ENCODE data around the gene SLC13A5.
"Not testable (repeated sequence)": the region's sequence is repeated elsewhere in the genome, so short reads cannot be mapped to it uniquely, and the experiment has no call there.

The SLC13A5 gene

DNA sequence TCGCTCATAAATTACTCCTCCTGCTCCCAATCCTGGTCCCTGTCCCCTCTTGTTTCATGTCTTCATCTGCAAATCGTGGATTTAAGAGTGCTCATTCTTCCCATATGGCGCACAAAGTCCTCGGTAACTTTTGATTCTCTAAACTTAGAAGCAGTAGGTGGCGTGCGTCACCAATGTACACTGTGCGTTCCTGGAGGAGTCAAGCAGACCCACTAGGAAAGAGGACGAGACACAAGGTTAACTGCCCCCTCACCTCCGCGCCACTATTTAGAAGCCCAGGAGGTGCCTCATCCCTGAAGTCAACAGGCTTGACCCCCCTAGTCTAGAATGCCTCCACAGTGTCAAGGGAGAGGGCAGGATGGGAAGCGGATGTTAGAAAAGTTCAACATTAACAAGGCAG, 2.9 kb downstream of the SLC13A5 start:
- no peak for DNase-seq

DNA sequence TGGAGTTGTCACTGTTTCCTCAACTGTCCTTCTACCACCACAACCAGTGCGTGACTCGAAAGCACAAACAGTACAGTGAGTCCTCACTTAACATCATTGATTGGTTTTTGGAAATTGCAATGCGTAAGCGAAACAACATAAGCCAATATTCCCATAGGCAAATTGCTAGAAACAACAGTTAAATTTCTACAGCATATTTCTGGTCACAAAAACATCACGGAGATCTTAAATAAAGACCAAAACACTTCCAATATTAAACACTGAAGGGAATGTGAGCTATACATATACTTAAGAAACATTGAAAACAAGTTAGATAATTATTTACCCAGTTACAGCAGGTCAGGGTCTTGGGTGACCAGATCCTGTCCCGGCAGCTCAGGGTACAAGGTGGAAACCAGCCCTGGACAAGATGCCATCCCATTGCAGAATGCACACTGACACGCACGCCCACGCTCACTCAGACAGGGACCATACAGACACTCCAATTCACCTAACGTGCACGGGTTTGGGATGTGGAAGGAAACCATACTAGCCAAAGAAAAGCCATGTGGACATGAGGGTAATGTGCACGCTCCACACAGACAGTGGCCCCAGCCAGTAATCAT, 4.7 kb downstream of the SLC13A5 start:
- DNase-seq: no peak

DNA sequence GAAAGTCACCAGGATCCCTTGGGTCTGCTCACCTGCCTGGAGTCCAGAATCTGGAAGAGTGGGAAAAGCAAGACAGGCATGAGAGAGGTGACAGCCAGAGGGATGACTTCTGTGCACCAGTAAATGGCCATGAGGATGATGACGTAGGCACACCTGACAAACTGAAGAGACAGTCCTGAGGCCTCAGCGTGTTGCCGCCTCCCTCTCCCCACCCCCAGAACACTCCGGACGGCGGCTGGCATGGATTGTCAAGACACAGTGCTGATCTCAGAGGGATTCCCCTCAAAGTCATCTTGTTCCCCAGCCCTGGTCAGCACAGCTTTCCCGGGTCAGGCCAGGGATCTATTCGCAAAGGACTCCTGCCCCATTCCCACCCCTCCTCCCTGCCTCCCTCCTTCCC, 6.2 kb downstream of the SLC13A5 start:
- no peak for DNase-seq

DNA sequence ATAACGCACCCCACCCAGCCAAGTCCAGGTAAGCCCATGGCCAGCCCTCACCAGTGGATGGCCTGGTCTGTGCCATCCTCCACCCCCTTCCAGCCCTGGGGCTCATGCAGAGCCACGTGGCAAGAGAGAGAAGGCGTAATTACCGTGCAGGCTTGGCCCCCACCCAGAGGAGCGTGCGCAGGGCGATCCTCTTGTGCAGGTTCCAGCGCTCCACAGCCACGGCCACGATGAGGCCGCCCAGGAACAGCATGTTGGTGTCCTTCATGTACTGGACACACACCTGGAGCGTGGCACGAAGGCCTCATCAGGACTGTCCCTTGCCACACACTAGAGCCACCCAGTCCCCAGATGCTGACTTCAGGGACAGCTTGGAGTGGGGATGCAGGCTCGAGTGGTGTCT, 6.7 kb downstream of the SLC13A5 start:
- DNase-seq: no peak

DNA sequence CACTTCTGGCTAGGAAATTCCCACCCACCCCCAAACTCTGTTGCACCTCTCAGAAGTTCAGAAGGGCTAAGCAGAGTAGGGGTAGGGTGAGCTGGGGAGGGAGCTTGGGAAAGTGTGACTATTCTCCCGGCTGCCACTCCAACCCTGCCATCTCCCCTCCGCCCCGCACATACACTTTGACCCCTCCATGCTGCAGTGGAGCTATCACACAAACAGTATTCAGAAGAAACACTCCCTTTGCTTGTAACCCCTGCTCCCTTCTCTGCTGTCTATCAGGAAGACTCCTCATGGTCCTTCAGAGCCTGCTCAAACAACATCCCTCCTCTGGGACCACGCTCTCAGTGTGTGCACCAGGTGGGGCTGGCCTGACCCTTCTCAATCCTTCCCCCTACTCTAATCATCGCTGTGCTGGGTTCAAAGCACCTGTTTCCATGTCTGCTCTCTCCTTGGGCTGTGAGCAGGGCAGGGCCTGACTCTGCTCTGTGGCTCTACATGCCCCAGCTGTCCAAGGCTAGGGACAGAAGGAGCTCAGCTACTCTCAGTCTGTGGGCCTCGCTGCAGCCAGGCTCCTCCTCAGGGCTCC, 8.6 kb downstream of the SLC13A5 start:
- no peak for DNase-seq

DNA sequence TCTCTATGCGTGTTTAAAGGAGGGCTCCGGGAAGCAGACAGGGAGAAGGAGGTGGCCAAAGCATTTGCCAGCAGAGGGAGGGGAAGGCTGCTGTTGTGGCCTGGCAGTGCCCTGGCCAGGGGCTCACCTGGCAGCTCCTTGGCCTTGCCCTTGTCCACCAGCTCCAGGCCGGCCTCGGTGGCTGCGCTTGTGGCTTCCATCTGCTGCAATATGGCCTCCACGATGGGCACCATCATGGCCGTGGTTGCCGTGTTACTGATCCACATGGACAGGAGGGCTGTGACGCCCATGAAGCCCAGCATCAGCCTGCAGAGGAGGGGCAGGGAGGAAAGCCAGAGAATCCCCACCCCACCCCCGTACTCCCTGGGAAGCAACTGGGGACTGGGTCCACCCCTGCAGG, 9.4 kb downstream of the SLC13A5 start:
- no peak for DNase-seq

DNA sequence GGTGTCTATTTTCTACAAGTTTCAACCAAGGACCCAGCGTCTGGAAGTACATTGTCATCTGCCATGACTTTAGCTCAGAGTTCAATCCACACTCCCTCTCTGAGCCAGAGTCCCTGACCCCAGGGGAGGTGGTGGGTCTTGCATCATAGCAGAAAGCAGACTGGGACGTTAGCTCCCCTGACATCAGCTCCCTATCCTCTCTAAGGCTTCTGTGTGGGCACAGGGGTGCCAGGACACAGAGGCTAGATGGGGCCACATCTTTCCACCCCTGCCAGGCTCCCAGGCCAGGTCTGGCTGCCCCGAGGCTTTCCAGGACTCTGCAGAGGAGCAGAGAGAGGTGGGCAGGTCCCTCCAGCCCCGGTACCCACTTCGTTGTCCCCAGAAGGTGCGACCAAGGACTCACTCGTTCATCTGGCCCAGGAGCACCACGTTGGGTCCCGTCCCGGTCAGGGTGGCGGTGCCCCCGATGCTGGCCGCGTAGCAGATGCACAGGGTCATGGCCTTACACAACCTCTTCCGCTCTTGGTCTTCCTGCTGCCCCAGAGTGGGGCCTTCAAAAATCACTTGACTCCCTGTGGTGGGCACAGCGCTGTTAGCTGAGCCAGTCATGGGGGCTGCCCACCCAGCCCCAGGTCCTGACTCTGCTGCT, 10.5 kb downstream of the SLC13A5 start:
- DNase-seq: no peak

DNA sequence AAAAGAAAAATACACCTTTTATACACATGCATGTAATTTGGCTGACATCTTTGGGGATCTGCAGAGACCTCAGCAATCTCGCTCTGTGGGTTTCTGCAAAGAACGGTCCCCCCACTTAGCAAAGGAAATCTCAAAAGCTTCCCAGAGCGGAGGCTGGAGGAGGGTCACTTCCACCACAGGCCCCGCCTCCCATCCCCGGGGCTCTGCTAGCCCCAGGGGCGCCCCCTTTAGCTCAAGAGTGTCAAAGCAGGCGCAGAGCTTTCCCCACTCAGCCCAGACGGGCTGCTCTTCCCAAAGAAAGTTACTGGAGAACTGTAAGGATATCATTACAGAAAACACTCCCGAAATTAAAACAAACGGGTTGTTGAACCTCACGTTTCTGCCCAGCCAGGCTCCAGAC, 11.4 kb downstream of the SLC13A5 start:
- DNase-seq: no peak

DNA sequence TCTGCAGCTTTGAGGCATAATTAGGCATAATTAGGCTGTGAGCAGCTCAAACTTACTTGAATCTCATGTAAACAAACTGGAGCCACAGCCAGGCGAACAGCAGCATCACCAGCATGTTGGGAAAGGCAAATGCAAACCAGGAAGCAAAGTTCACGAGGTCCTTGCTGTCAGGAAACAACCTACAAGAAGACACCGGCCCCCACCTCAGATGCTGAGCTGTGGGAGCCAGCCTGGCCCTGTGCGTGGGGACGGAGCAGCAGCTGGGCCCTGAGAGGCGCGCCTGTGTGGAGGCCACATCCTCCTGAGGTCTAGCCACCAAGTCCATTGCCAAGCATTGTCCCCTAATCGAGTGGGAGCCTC, 12.2 kb downstream of the SLC13A5 start:
- DNase-seq: no peak

DNA sequence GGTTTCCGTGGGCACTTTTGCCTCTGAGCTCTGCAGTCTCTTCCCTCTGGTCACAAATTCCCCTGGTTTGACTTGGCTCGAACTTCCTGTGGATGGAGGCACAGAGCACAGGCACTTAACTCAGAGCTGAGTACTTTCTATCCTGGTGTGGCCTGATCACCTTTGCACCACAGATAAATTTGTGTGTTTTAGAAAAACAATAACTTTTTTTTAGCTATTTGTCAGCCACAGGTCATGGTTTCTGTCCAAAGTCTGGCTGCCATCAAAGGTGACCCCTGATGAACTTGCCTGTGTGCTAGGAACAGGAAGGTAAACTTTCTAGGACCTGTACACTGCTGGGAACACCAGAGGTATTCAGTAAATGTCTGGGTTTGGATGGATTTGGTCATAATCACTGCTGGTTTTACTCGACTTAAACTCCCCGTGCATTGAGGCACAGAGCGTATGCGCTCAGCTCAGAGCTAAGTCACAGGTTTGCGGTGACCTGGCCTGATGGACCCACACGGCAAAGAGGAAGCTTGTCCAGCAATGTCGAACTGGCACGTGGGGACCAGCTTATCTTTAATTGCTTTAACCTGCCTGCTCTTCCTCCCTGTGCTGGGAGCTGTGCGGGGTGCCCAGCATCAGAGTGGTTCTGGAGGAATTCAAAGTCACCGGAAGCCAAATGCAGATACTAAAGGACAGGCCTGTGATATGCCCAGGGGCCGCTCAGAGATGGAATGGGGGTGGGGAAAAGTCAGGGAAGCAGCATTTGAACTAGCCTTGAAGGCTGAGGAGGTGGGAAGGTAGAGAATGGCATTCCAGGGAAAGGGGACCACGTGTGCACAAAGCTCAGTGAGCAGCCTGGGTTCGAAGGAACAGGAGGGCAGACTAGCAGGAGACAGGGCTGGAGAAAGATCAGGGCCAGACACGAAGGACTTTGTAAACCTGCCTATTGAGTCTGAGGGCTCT, 12.9 kb downstream of the SLC13A5 start:
- DNase-seq: no peak

DNA sequence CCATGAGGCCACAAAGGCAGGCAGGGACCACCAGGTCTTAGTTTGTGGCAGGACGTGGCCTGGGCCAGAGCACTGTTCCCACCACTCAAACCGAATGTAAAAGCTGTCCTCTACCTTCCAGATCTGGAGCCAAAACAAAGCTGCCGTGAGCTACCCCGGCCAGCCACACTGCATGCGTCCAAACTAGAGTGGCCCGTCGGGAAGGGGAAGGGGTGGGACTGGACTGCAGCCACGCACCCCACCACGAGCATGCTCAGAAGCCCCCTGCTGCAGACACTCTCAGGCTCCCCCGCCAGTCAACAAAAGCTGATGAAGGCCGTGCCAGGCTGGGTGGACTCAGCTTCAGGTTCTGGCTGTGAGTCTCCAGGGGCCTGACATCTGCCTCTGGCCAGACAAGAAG, 15.2 kb downstream of the SLC13A5 start:
- DNase-seq: no peak

DNA sequence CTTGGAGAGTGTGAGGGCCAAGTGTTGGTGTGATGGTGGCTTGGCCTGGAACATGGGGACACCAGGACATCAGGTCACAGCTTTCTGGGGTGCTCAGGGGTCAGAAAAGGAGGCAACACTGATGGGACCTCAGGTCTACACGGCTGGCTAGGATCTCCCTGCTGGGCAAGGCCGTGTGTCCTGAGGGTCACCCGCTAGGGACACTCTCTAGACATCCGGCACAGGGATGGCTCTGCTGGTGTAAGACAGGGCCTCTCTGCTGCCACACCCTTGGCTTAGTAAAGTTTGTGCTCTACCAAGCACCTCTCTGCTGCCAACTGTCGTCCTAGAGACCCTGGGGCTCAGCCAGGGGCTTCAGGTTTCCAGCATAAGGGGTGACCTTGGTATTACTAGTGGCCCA, 16.3 kb downstream of the SLC13A5 start:
- DNase-seq: no peak

DNA sequence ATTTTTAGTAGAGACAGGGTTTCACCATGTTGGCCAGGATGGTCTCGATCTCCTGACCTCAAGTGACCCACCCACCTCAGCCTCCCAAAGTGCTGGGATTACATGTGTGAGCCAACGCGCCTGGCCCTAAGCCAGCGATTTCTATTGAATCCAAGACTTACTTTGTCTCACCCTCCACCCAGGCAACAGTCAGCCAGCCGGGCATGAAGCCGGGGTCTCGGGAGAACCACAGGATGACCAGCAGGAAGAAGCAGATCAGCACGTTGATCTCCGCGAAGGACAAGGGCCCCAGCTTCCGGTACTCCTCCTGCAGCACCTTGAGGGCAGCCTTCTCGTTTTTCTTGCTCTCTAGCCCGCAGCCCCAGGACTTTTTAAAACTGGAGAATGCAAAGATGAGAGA, 17.6 kb downstream of the SLC13A5 start:
- DNase-seq: no peak

DNA sequence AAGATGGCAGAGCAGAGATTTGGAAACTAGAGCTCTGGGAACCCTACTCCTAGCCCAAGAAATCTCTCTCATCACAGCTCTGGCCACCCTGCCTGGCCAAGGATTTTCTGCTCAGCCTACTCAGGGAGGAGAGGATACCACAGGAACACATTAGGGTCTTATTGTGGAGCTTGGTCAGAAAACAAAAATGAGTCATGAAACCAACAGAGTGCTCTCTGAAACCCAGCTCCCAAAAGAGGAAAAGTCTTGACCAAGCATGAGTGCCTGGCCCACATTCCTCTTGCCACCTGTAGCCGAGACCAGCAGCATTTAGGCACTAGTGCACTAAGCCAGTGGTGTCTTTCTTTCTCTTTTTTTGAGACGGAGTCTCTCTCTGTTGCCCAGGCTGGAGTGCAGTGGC, 18.1 kb downstream of the SLC13A5 start:
- DNase-seq: no peak

DNA sequence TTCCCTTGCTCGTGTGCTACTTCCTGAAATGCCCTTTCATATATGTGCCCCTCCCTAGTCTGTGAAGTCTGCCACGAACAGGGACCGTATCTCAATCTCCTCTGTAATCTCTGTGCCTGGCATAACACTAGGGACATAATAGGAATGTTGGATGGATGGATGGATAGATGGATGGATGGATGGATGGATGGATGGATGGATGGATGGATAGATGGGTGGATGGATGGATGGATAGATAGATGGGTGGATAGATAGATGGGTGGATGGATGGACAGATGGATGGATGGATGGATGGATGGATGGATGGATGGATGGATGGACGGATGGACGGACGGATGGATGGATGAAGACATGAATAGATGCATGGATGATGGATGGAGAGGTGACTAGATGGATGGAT, 21.2 kb downstream of the SLC13A5 start:
- DNase-seq: not testable (repeated sequence)

DNA sequence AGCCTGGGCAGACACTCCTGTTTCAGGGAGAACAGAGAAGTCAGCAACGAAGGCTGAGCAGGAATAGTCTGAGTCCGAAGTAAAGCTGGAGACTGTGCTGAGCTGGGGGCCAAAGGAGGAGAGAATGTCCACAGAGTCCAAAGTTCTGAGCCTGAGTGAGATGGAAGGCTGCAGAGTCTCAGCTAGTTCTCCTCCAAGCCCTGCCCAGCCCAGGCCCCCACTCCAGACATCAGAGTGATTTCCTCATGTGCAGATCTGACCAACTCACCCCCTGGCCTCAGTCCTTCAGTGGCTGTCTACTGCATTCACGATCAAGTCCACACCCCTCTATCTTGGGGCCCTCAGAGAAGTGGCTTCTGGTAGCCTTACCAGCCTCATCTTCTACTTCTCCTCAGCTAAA, 21.6 kb downstream of the SLC13A5 start:
- no peak for DNase-seq

DNA sequence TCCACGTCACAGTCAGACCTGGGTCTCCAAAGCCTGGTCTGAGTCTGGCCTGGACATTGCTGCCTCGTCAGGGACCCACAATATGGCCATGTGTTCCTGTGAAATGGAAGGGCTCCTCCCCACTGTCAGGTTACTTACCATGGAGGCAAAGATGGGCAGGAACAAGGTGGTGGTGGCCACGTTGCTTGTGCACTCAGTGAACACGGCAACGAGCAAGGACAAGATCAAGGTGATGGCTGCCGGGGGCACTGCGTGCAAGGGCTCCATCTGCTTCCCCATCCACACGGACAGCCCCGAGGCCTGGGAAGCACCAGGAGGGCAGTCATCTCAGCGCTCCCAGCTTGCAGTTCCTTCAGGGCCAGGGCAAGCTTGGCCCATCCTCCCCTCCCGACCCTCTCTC, 22.5 kb downstream of the SLC13A5 start:
- DNase-seq: no peak

DNA sequence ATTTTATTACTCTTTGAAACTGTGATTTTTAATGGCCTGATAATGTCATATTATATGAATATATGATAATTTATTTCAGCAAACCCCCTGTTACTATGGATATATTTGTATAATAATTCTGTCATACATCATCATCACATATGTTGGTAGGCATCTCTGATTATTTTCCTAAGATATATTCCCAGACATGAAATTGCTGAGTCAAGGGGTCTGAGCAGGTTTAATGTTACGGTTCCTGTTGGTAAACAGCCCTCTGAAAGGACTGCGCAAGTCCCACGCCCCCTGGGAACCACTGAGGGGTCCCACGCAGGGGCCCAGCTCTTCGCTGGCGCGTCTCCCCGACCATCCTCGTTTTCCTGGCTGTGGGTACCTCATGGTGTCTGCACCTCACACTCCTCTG, 24.2 kb downstream of the SLC13A5 start:
- DNase-seq: no peak

DNA sequence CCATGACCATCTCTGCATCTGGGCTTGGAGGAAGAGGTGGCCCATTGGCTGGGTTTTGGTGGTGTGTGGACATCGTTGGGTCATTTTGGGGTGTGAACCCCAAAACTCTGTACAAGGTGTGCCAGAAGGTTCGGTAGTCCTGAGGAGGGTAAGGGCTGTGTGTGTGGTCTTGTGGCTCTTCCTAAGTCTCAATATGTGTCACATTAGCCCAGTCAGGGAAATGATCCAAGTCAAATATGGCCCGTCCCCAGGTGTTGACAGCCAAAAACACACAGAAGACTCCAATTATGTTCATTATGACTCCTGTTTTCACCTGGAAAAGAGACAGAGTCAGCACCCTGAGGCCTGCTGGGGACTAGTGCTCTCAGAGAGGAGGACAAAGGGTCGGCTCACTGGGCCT, 27.1 kb downstream of the SLC13A5 start:
- no peak for DNase-seq

DNA sequence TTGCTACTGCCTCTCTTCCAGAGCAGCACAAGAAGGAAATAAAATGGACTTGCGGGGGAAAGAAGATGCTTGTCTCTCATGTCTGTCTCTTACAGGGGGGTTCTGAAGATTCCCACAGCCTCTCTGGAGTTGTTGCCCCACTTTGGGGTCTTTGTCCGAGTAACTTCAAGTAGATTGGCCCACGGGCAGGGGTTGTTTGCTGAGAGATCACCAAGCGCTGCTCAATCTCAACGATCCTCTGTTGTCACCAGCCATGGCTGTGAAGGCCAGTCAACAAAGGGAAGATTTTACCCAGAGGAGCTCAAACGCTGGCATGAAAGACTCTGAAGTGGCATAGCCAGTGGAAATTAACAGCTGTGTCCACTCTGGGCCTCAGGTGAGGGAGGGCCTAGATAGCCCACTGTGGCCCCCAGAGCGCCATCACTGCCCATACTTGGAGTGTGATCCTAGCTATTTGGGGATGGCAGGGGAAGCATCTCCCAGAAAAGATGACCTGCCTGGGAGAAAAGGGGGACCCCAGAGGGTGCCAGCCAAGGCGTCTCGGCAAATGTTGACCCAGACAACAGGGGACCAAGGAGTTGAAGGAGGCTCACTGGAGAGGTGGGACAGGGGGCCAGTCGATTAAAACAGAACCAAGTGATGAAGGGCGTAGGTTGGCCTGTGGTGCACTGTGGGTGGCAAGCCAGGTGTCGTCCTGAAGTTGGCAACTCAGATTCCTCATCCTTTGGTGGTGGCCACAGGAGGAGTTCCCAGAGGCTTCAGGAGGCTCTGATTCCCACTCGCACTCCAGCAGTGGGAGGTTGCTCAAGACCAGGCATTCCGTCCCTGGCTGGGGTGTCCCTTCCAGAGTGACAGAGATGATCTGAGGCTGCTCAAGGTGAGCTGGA, 28.0 kb downstream of the SLC13A5 start:
- DNase-seq: no peak

DNA sequence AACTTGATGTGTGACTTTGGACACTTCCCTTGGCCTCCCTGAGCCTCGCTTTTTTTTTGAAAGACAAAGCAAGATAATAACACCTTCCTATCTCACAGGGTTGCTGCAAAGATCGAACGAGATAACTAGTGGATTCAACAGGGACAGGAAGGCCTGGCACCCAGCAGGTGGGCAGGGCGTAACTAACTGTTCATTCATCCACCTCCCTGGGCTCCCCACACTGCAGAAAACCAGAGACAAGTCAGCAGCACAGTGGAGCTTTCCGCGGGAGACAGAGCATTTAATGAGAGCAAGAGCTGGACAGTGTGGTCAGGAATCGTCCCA, 28.7 kb downstream of the SLC13A5 start:
- DNase-seq: no peak

DNA sequence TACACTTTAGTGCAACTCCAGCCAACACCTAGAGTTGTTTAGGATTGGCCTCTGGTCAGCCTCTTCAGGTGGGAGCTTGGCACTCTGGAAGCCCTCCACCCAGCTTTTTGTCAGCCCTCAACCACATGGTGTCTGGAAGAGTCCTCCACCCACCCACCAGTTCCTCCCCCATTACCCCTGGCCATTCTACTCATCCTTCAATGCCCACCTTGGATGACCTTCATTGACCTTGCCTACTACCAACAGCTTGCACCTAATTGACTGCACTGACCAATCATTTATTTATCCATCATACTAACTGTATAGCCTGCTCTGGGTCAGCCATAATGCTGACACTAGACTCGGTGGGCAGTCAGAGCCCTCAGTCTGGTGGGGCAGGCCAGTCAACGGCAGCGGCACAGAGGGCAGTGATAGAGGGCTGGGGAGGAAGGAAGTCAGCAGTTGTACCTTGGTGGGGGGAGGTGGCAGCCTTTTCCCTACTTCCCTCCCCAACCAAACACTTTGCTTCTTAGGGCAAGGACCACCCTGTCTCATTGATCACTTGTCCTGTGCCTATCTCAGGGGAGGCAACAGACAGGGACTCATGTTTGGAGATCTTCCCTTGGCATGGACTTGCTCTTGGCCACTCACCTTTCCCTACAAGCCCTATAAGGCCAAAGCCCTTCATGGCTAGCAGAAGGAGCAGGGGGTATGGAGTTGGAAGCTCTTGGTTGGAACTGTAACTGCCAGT, 29.3 kb downstream of the SLC13A5 start:
- no peak for DNase-seq
